GM21576 (cell line): ENCODE measurements around the gene AGTRAP.
A peak's percentile ranks its signal among the peaks of the same experiment; 100 is the strongest.

Source experiments
- ATAC-seq: cut with Tn5 transposase; IDR thresholded peaks from one replicate; pipeline ENCODE4 v1.9.1; 2021; ENCODE audit warnings: mild to moderate bottlenecking, moderate library complexity; ENCODE audit not compliant: unreplicated experiment

Gene AGTRAP, protein sequence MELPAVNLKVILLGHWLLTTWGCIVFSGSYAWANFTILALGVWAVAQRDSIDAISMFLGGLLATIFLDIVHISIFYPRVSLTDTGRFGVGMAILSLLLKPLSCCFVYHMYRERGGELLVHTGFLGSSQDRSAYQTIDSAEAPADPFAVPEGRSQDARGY

DNA sequence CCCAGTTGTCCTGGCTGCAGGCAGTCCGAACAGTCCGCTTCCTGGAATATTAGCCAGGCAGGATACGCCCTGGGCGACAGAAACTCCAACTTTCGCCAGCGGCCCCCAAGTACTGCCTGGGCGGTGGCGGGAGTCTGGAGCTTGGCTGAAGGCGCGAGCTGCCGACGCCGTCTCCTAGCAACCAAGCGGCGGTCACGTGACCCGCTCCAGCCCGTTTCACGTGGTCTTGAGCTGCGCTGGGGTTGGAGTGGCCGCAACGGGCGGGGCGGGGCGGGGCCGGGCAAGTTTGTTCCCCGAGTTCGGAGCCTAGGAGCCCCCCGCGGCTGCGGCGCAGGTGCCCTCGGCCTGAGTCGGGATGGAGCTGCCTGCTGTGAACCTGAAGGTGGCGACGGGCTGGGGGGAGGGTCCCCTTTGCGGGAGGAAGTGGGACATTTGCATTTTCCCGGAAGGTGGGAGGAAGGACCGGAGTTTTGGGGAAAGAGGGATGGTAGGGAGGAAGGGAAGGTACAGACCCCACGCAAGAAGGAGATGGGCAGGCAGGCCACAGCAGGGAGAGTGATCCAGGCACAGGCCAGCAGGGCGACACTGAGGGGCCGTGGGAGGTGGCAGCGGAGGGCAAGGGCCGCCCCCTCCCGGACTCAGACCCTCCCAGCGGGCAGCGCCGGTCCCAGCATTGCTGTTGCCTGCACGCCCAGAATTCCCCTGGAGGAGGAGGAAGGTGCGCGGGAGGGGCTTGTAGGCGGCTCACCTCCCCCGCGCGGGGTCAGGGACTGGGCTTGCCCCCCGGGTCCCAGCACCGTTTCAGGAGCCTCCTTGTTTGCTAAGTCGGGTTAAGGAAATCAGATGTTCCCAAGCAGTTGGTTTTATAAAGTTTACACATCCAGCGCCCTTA lies at the start of gene AGTRAP:
TSS of gene AGTRAP (plus strand) at position 283 of the 892 bp plus-strand sequence. CDS start at position 356, 73 bp downstream.
- peak; percentile 64 for ATAC-seq

DNA sequence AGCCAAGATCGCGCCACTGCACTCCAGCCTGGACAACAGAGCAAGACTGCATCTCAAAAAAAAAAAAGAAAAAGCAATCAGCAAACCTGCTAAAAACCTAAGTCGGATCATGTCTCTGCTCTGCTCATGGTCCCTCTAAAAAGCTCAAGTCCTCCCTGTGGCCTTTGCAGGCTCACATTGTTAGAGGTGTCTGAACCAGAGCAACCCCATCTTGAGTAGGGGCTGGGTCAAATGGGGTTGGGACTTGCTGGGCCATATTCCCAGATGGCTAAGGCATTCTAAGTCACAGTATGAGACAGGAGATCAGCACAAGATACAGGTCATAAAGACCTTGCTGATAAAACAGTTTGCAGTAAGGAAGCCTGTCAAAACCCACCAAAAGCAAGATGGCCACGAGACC lies 47.4 kb upstream of the AGTRAP start:
- ATAC-seq: no peak

DNA sequence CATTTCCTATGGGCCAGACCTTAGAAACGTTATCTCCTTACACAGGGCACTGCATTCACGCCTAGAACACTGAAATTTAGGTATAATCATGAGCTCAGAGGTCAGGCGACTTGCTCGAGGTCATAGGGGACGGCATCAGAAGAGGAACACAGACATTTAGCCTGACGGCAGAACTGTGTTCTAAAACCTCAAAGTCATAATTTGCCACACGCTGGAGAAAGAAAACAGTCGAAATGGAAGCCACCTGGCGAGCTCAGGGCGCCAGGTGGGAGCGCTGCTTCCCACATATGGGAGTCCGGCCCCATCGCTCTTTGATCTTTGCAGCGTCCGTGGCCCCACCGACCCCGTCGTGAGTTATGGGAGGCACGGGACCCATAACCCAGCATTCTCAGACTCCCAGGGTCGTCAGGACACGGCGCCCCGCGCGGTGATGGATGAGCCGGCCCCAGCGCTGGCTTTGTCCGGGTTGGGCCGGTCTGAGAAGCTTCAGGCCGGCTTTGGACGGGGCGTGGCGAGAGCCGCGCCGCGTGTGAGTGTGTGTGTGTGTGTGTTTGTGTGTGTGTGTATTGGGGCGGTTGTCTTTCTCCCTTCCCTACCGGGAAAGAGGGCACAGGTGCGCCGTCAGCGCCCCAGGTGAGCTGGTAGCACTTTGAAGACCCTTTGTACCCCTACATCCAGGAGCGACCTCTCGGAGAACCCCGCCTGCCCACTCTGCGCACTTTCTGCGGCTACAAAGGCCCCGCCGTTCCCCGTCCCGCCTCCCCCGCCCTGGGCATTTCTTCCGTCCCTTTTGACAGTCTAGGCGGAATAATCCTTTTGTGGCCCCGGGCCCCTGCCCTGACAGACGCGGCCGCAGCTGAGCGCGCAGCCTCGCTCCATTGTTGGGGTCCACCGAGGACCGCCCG lies 45.3 kb upstream of the AGTRAP start:
- ATAC-seq: no peak

- ATAC-seq: no peak
Measured at GRCh38 chr1:11691302-11691914, 44.5 kb upstream of the AGTRAP start, which contains the start of gene DRAXIN. Gene DRAXIN, plus strand, starts transcription at chr1:11691710. Its CDS starts 14,549 bp downstream, at chr1:11706259.

DNA sequence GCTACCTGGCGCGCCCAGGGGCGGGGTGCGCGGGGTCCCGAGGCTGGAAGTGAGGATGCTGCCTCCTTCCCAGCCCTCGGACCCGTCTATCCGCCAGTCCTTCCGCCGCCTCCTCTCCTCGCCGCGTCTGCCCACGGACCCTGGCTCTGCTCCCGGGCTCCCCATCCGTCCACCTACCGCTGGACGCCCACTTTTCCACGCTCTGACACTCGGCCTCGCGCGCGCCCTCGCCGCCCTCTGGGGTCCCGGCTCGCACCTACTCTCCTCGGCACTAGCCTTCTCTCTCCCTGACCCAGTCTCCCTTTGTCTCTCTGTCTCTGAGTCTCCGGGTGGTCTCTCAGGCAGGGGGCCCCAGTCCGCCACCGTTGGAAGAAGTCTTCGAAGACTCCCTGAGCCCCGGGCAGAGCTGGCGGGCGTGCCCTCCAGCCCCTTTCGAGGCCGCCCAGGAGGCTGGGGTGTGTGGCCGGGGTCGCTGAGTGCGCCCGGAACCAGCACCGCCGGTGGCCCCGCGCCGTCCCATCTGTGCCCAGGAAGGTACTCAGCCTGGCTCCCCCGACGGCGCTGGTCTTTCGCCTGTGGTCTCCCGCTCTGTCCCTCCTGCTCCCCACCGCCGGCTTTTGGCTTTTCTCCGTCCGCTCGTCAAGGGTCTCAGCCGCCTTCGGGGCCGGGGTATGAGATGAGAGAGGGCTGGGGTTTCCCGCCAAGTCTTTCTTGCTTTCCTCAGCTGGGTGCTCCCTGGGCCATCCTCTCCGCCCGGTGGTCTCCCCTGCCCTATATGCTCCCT lies 43.8 kb upstream of the AGTRAP start:
- ATAC-seq: no peak

- no peak for ATAC-seq
Measured at GRCh38 chr1:11693024-11693590, 42.8 kb upstream of the AGTRAP start.

- no peak for ATAC-seq
Measured at GRCh38 chr1:11693917-11694316, 42.0 kb upstream of the AGTRAP start.

- ATAC-seq: no peak
Measured at GRCh38 chr1:11695861-11696260, 40.1 kb upstream of the AGTRAP start.

GRCh38 chr1:11697188-11697892 lies 38.6 kb upstream of the AGTRAP start:
- ATAC-seq: no peak

GRCh38 chr1:11697893-11698210 lies 38.1 kb upstream of the AGTRAP start:
- no peak for ATAC-seq

- no peak for ATAC-seq
Measured at GRCh38 chr1:11700601-11701467, 35.1 kb upstream of the AGTRAP start.

GRCh38 chr1:11701551-11701961 lies 34.4 kb upstream of the AGTRAP start:
- no peak for ATAC-seq

- ATAC-seq: no peak
Measured at GRCh38 chr1:11701981-11702803, 33.7 kb upstream of the AGTRAP start.

DNA sequence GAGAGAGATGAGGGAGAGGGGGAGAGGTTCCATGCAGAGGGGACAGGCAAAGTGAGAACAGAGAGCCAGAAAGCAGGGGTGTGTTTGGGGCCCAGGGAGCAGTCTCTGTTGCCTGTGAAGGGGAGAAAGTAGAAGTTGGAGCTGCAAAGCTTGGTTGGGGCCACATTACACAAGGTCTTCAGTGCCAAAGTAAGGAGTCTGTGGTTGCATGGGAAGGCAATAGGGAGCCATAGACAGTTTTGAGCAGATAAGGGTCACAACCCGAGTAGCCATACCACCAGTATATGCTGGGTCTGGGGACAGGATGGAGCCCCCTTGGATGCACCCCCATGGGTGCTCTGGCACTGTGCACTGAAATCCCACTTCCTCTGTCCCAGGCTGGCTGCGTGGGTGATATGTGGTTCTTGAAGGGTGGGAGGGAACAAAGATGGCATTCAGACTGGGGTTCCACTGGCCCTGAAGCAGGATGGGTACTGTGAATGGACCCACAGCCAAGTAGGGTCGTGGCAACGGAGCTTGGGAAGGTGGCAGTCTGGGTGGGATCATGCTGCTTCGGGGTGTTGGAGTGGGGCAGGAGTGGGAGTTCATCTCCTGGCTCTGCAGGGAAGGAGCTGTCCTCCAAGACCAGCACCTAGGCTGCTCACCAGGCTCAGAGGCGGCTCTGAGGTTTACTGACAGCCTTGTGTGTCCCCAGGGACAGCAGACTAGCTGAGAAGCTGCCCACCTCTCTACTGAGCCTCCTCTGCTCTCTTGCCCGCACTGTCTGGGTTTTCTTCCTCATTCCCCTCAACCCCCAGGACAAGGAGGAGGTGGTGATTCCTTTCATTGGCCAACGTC lies 32.4 kb upstream of the AGTRAP start:
- no peak for ATAC-seq

DNA sequence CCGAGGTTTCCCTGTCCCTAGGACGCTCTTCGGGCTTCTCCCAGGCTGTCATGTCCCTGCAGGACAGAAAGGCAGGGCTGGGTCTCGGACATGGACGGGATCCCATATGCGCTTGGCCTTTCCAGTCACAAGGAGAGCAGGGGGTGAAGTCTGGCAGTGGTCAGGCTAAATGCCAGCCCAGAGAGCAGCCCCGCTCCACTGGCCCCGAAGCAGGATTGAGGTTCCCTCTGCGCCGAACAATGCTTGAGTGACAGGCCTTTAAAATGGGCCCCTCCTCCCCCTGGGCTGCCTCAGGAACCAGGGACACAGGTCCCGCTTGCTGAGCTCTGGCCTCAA lies 31.8 kb upstream of the AGTRAP start:
- no peak for ATAC-seq

- ATAC-seq: no peak
Measured at GRCh38 chr1:11704691-11705475, 31.1 kb upstream of the AGTRAP start.
